ENCODE results near the gene GALNT14. TPM values are rescaled to one million over a fixed set of nuclear protein-coding genes. Genes with fewer than 3 reads are reported as not detected.

Gene GALNT14
- total and polyA plus RNA-seq, 9 of the 15 experiments (the other 6 are each of a cell fraction or from before 2014, with no cell fraction given): 0.11 TPM; not detected in 8

- H3K79me2 ChIP-seq (ENCODE audit: control insufficient read depth, insufficient read depth, low read length): no peaks in the 10 kb centered on the region
- WGBS (ENCODE audit: insufficient coverage, low coverage, missing lambda C conversion rate): 1% methylated on average over 6 of the region's 6 CpGs
- in situ Hi-C loops (cut with MboI): no loop called here
Measured at GRCh38 chr2:31075941-31076590, 62.2 kb downstream of the GALNT14 start.

More at GRCh38 chr2:31075941-31076590, 62.2 kb downstream of the GALNT14 start:
- no TSS peak for BruUV-seq (replicated peaks)
- H2AFZ ChIP-seq (ENCODE audit: low read depth, low read length): no peak overlapping the region
- POLR2A ChIA-PET: interaction anchor here (0.6 kb wide), 1 partner anchor 13 kb away, joined by 3 read pairs; no protein-coding TSS in a partner anchor
- H3K36me3 ChIP-seq (ENCODE audit: control insufficient read depth, insufficient read depth, low read length): no peaks in the 10 kb centered on the region
- no peaks in the 10 kb centered on the region; a peak in 1 of 5 replicates for H3K27me3 ChIP-seq (ENCODE audit: control insufficient read depth in 2 of 2, insufficient read depth in 2 of 2, low read length in 2 of 2)
- TF ChIP-seq HDAC6 (IDR thresholded peaks at IDR 0.05; ENCODE audit: low read depth, low read length) (no peak), POLR2A (conservative IDR thresholded peaks at IDR 0.05) (no peak), CREB1 (IDR thresholded peaks at IDR 0.05) (no peak), CREB1 (CRISPR knock-in tag; IDR thresholded peaks at IDR 0.05) (no peak), CEBPB (tag; IDR thresholded peaks at IDR 0.05) (no peak), MLX (CRISPR knock-in tag; conservative IDR thresholded peaks at IDR 0.05) (no peak), FOS (IDR thresholded peaks at IDR 0.05; ENCODE audit: extremely low read depth, insufficient read length) (no peak), TCF7 (IDR thresholded peaks at IDR 0.05; ENCODE audit: borderline replicate concordance) (no peak), PHTF2 (CRISPR knock-in tag; IDR thresholded peaks at IDR 0.05) (no peak), ZNF212 (CRISPR knock-in tag; IDR thresholded peaks at IDR 0.05) (no peak), SMAD4 (CRISPR knock-in tag; conservative IDR thresholded peaks at IDR 0.05) (no peak), SPI1 (IDR thresholded peaks at IDR 0.05; ENCODE audit: borderline replicate concordance, low read depth, low read length) (no peak)
- no peaks in the 10 kb centered on the region for H3K9me3 ChIP-seq (replicated peaks; ENCODE audit: control insufficient read depth, insufficient read depth, low read depth, low read length)
- CTCF ChIA-PET (ENCODE audit: low intra/inter-chr PET ratio): no interaction called here
- no peak for DNase-seq (ENCODE audit: extremely low read depth in 1 of 4, low spot score in 3 of 4)
- FAIRE-seq: no peak
- no peak overlapping the region for H3K4me2 ChIP-seq (ENCODE audit: insufficient read depth, low read length)
- H3K4me3 ChIP-seq: no peak overlapping the region
- no peaks in the 10 kb centered on the region for H3K4me1 ChIP-seq (replicated peaks in 1 of 2; ENCODE audit: control insufficient read depth in 2 of 2, insufficient read depth in 2 of 2, low read length in 2 of 2)
- ATAC-seq: no peak
- intact Hi-C loops (cut with micrococcal nuclease): no loop called here
- no peak overlapping the region for H3K9ac ChIP-seq (ENCODE audit: insufficient read depth in 1 of 2, low read depth in 2 of 2, low read length in 2 of 2)
- H3K27ac ChIP-seq (ENCODE audit: extremely low read depth, low read depth, low read length): no peak overlapping the region
- H4K20me1 ChIP-seq (replicated peaks; ENCODE audit: control insufficient read depth, insufficient read depth, low read length): no peaks in the 10 kb centered on the region
- no peaks in the 10 kb centered on the region for H3K9me1 ChIP-seq (ENCODE audit: control insufficient read depth, insufficient read depth, low read length)
